ENCODE data around the gene ARIH2. TPM values are rescaled to one million over a fixed set of nuclear protein-coding genes. Genes with fewer than 3 reads are reported as not detected.

The ARIH2 gene
- total and polyA plus RNA-seq, 4 donors: 66.6 to 96.4 (median 81.4) TPM

DNA sequence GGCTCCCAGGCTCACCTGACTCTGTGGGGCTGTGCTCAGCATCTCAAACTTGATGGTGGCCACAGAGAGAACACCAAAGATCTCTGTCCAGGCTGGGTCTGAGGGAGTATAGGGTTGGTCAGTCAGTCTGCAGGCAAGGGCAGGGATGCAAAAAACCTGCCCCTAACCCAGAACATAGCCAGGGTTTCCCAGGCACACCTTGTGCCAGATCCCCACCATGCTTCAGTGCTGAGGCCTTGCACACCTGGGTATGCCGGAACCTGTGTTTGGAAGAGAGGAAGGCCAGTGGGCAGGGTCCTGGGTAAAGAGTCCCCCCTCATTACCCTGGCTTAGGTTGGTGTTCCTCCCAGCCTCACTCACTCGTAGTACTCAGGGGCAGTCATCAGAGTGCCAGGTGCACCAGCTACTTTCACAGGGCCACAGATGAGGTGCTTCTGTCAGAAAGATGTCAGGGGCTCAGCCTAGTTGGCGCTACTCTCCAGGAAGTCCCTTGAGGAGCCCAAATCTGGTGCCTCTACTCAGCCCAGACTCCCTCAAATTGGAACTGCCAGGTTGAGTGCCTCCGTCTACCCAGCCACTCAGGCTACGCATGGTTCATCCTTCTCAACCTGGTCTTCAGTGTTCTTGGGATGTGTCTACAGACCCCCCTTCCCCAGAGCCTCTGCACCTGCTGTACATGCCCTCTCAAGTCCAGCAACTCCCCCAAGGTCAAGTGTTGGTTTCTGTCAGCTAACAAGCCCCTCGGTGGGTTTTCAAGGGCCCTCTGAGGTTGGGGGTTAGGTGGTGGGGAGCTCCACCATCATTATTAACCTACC lies 98.0 kb downstream of the ARIH2 start:
- no peak overlapping the region for H3K27ac ChIP-seq (ENCODE audit: low read depth, low read length)

DNA sequence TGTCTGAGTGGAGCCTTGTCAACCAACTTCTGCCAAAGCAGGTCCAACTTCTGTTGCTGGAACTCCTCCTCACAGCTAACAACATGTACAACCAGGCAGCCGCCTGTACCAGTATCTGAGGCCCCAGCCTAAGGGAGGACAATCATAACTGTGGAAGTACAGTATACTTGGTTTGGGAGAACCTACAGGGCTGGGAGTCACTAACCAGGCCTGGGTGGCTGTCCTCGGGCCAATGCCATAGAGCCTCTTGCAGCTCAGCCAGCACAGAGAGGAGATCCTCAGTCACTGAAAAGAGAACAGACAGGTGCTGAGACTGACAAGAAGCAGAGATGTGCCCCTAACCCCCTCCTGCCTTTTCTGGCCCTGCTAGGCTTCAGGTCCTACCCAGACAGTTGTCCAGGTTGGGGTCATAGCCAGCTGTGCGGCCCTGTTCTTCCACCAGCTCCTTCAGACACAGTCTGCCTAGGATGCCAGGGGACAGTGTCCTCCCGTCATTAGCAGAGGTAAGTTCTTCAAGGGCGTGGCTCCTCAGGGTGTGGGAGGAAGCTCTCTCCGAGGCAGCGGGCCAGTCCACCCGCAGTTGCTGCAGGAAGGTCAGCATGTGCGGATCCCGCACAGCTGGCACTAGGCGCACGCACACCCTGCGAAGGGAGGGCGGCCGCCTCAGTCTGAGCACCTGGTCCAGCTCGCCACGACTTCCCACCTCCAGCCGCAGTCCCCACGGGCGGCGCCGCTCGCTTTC lies 98.8 kb downstream of the ARIH2 start:
- Histone ChIP-seq H3K36me3 (ENCODE audit: control insufficient read depth, insufficient read depth, low read length) (peaks cover 47% of the 10 kb centered on the region), H3K27ac (ENCODE audit: low read depth, low read length) (no peak overlapping the region), H3K4me3 (ENCODE audit: low read depth, low read length) (peak overlapping the region; percentile 72), H3K4me1 (ENCODE audit: control insufficient read depth, insufficient read depth, low read length) (peaks cover 48% of the 10 kb centered on the region), H3K27me3 (ENCODE audit: control insufficient read depth, insufficient read depth, low read length) (no peaks in the 10 kb centered on the region), H3K9me3 (ENCODE audit: control insufficient read depth, insufficient read depth, low read length) (no peaks in the 10 kb centered on the region)
- DNase-seq (ENCODE audit: low read depth in 4 of 6, low spot score in 6 of 6): no peak
- WGBS (ENCODE audit: insufficient coverage): 8% methylated on average over 22 of the region's 23 CpGs

More for the DNA sequence above, 98.0 kb downstream of the ARIH2 start:
- H3K4me3 ChIP-seq (ENCODE audit: low read depth, low read length): no peak overlapping the region
- no peak for DNase-seq (ENCODE audit: low read depth in 4 of 6, low spot score in 6 of 6)
- H3K4me1 ChIP-seq (ENCODE audit: control insufficient read depth, insufficient read depth, low read length): peaks cover 47% of the 10 kb centered on the region
- no peaks in the 10 kb centered on the region for H3K27me3 ChIP-seq (ENCODE audit: control insufficient read depth, insufficient read depth, low read length)
- H3K9me3 ChIP-seq (ENCODE audit: control insufficient read depth, insufficient read depth, low read length): no peaks in the 10 kb centered on the region
- peaks cover 55% of the 10 kb centered on the region for H3K36me3 ChIP-seq (ENCODE audit: control insufficient read depth, insufficient read depth, low read length)
- 89% methylated on average over 5 of the region's 6 CpGs for WGBS (ENCODE audit: insufficient coverage)

DNA sequence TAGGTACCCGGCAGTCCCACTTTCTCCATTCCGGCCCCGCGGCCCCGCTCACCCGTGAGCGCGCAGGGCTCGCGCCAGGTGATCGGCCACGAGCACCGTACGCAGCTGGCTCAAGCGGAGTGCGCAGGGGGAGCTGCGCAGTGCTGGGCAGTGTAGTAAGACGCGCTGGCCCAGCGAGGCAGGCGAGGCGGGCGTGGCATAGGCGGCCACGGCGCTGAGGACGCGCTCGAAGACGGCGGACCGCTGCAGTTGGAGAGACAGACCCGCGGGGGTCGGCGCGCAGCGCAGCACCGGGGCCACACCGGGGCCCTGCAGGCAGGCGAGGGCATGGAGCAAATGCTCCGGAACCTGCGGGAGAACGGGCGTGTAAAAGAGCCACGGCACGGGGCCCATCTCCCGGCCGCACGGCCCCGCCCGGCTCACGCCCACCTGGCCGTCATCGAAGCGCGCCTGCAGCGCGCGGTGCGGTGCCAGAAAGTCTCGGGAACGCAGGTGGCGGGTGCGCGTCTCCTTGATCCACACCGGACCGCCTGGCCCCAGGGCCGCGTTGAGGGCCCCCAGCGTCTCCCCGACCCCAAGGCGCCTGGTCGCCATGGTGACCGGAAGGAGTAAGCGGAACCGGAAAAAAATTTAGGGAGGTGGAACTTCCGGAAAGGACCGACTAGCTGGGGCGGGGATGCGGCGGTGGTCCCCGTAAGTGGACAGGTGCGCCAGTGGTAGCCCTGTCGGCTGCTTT lies 99.5 kb downstream of the ARIH2 start, which contains the start of gene DALRD3:
Gene DALRD3 (minus strand): TSS at position 610 of the 736 bp plus-strand sequence. CDS start 16 bp downstream, at position 594.
- H3K27ac ChIP-seq (ENCODE audit: low read depth, low read length): peak within 1 kb of the TSS; percentile 61
- under 1% methylated on average over 85 of the region's 85 CpGs for WGBS (ENCODE audit: insufficient coverage)
- no peaks in the 10 kb centered on the region for H3K9me3 ChIP-seq (ENCODE audit: control insufficient read depth, insufficient read depth, low read length)
- H3K4me1 ChIP-seq (ENCODE audit: control insufficient read depth, insufficient read depth, low read length): peaks cover 56% of the 10 kb centered on the region
- peaks cover 45% of the 10 kb centered on the region for H3K36me3 ChIP-seq (ENCODE audit: control insufficient read depth, insufficient read depth, low read length)
- peak in 4 of 6 donors; percentile 53 to 94 (median 82) for DNase-seq (ENCODE audit: low read depth in 4 of 6, low spot score in 6 of 6)
- H3K27me3 ChIP-seq (ENCODE audit: control insufficient read depth, insufficient read depth, low read length): no peaks in the 10 kb centered on the region
- H3K4me3 ChIP-seq (ENCODE audit: low read depth, low read length): peak within 1 kb of the TSS; percentile 72

DNA sequence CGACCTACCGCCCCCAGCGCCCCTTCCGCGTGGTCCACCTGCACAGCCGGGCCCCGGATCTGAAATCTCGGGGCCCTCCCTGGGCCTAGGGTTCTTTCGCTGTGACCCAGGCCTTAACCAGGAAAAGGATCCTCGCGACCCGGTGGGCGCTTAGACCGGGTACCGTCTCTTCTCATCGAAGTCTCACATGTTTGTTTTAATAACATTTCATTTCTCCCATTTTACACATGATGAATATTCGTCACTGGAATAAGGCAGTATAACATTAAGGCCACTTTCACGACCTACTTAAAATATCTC lies 100.0 kb downstream of the ARIH2 start:
- DNase-seq (ENCODE audit: low read depth in 4 of 6, low spot score in 6 of 6): no peak
- Histone ChIP-seq H3K27ac (ENCODE audit: low read depth, low read length) (peak overlapping the region; percentile 61), H3K4me1 (ENCODE audit: control insufficient read depth, insufficient read depth, low read length) (peaks cover 56% of the 10 kb centered on the region), H3K36me3 (ENCODE audit: control insufficient read depth, insufficient read depth, low read length) (peaks cover 44% of the 10 kb centered on the region), H3K4me3 (ENCODE audit: low read depth, low read length) (peak overlapping the region; percentile 72), H3K9me3 (ENCODE audit: control insufficient read depth, insufficient read depth, low read length) (no peaks in the 10 kb centered on the region), H3K27me3 (ENCODE audit: control insufficient read depth, insufficient read depth, low read length) (no peaks in the 10 kb centered on the region)
- WGBS (ENCODE audit: insufficient coverage): under 1% methylated on average over 9 of the region's 18 CpGs

DNA sequence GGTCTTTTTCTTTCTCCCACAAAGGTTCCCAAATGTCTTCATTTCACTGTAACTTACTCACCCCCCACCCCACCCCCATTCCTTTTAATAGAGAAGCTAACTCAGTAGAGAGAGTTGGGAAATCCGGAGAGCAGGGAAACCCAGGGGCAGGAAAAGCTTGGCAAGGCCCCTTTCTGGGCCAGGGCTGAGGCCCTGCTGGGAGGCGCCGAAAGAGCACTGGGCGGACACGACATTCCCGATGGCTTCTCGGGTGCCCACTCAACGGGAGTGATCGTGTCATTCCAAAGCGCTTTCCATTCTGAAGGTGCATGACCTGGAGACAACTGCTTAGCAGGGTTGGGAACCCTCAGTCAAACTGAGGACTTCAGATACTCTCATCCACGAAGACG lies 101.3 kb downstream of the ARIH2 start:
- H3K27me3 ChIP-seq (ENCODE audit: control insufficient read depth, insufficient read depth, low read length): no peaks in the 10 kb centered on the region
- WGBS (ENCODE audit: insufficient coverage): 59% methylated on average over 12 of the region's 12 CpGs
- H3K36me3 ChIP-seq (ENCODE audit: control insufficient read depth, insufficient read depth, low read length): peaks cover 44% of the 10 kb centered on the region
- peak overlapping the region; percentile 93 for H3K4me3 ChIP-seq (ENCODE audit: low read depth, low read length)
- no peak for DNase-seq (ENCODE audit: low read depth in 4 of 6, low spot score in 6 of 6)
- no peaks in the 10 kb centered on the region for H3K9me3 ChIP-seq (ENCODE audit: control insufficient read depth, insufficient read depth, low read length)
- H3K4me1 ChIP-seq (ENCODE audit: control insufficient read depth, insufficient read depth, low read length): peaks cover 52% of the 10 kb centered on the region
- H3K27ac ChIP-seq (ENCODE audit: low read depth, low read length): no peak overlapping the region

DNA sequence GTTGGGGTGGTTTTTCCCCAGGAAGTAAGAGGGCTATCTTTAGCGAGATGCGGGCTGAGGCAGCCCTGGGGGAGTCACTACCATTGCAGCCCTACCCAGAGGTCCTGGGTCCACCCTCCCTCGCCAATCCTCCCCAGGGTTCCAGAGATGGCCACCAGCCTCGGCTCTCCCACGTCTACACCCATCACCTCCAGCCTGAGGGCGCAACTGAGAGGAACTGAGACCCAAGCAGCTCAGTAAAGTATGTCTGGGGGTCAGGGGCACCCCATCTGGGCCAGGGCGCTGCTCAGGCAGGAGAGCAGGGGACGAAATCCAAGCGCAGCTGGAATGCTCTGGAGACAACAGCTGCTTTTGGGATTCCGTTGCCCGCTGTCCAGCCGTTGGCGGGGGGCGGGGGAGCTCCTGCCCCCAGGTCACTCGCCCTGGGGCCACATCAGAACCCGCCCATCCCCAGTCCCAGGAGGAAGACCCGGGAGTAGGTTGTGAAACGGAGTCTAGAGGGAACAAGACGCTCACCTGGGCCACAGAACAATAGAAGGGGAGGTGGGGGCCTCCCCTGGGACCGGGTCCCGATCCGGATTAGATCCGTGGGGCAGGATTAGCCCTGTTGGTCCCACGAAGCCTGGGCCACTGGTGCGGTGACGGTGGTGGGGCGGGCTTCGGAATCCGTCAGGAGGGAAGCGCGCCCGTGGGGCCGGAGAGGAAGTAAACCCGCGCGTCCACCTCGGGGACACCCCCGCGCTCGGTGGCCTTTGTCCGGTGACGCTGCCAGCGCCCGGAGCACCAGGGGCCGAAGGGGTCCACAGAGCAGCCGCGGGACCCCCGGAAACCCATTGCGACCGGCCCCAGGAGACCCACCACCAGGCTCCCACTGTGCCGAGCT lies 101.9 kb downstream of the ARIH2 start:
- no peak for DNase-seq (ENCODE audit: low read depth in 4 of 6, low spot score in 6 of 6)
- peak overlapping the region; percentile 97 for H3K27ac ChIP-seq (ENCODE audit: low read depth, low read length)
- 2% methylated on average over 45 of the region's 51 CpGs for WGBS (ENCODE audit: insufficient coverage)
- no peaks in the 10 kb centered on the region for H3K9me3 ChIP-seq (ENCODE audit: control insufficient read depth, insufficient read depth, low read length)
- H3K27me3 ChIP-seq (ENCODE audit: control insufficient read depth, insufficient read depth, low read length): no peaks in the 10 kb centered on the region
- H3K4me1 ChIP-seq (ENCODE audit: control insufficient read depth, insufficient read depth, low read length): peaks cover 52% of the 10 kb centered on the region
- H3K4me3 ChIP-seq (ENCODE audit: low read depth, low read length): peak overlapping the region; percentile 93
- H3K36me3 ChIP-seq (ENCODE audit: control insufficient read depth, insufficient read depth, low read length): peaks cover 44% of the 10 kb centered on the region

DNA sequence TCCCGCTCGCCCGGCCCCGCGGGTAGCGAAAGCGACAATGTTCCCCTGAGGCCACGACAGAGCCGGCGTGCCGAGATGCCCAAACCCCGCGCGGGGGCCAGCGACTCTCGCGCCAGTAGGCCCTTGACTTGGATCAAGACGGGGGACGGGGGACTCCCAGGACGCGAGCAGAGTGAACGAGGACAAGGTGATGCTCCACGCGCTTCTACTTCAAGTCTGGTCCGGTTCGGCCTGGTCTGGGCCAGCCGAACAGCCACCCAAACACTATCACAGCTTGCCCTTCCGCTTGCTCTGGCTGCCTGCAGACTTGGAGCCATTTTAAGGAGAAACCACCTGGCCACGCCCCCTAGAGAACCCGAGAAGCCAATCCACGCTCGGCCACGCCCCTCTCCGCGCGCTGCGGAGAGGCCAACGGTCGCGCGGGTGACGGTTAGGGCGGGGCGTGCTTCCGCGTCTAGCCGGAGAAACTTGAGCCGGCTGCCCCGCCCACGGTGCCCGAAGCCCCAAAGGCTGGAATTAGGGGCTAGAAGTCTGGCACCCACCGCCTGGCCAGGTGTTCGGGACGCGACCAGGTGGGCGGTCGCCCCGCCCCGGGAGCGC lies 102.7 kb downstream of the ARIH2 start:
- no peaks in the 10 kb centered on the region for H3K27me3 ChIP-seq (ENCODE audit: control insufficient read depth, insufficient read depth, low read length)
- under 1% methylated on average over 60 of the region's 60 CpGs for WGBS (ENCODE audit: insufficient coverage)
- H3K4me1 ChIP-seq (ENCODE audit: control insufficient read depth, insufficient read depth, low read length): peaks cover 52% of the 10 kb centered on the region
- no peaks in the 10 kb centered on the region for H3K9me3 ChIP-seq (ENCODE audit: control insufficient read depth, insufficient read depth, low read length)
- H3K36me3 ChIP-seq (ENCODE audit: control insufficient read depth, insufficient read depth, low read length): peaks cover 44% of the 10 kb centered on the region
- H3K27ac ChIP-seq (ENCODE audit: low read depth, low read length): peak overlapping the region; percentile 97
- DNase-seq (ENCODE audit: low read depth in 4 of 6, low spot score in 6 of 6): peak; percentile 91 to 99 (median 97)
- H3K4me3 ChIP-seq (ENCODE audit: low read depth, low read length): peak overlapping the region; percentile 93

DNA sequence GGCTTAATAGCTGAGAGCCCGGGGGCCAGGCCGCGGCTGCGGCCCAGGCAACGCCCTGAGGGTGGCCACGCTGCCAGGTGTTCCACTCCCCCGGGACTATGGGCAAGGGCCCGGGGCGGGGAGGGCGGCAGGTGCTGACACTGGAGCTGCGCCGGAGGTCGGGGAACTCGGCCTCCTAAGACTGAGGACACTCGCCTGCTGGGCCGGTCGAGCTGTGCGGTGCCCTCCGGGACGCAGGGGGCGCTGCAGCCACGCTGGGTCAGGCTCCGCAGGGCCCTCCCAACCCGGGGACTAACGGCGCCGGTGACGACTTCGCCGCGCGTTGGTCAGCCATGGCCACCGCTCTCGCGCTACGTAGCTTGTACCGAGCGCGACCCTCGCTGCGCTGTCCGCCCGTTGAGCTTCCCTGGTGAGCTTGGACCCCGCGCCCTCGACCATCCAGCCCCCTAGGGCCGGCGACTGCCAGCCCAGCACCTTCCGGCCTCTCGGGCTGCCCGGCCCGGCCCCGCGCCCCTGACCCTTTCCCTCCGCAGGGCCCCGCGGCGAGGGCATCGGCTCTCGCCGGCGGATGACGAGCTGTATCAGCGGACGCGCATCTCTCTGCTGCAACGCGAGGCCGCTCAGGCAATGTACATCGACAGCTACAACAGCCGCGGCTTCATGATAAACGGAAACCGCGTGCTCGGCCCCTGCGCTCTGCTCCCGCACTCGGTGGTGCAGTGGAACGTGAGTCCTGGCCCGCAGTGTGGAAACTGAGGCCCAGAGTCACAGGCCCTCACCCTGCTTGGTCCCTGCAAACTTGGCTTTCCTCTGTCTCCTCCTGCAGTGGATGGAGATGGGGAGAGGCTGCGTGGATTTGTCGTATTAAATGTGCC lies 103.4 kb downstream of the ARIH2 start, which contains the start of gene NDUFAF3:
Gene NDUFAF3 (plus strand): TSS at position 309 of the 875 bp plus-strand sequence. CDS start 24 bp downstream, at position 333.
- Histone ChIP-seq H3K36me3 (ENCODE audit: control insufficient read depth, insufficient read depth, low read length) (peaks cover 46% of the 10 kb centered on the region), H3K9me3 (ENCODE audit: control insufficient read depth, insufficient read depth, low read length) (no peaks in the 10 kb centered on the region), H3K27me3 (ENCODE audit: control insufficient read depth, insufficient read depth, low read length) (no peaks in the 10 kb centered on the region), H3K4me3 (ENCODE audit: low read depth, low read length) (peak within 1 kb of the TSS; percentile 93), H3K4me1 (ENCODE audit: control insufficient read depth, insufficient read depth, low read length) (peaks cover 46% of the 10 kb centered on the region), H3K27ac (ENCODE audit: low read depth, low read length) (peak within 1 kb of the TSS; percentile 97)
- WGBS (ENCODE audit: insufficient coverage): under 1% methylated on average over 81 of the region's 83 CpGs
- peak in 5 of 6 donors; percentile 81 to 97 (median 90) for DNase-seq (ENCODE audit: low read depth in 4 of 6, low spot score in 6 of 6)

All from spinal cord (tissue), 10 donors.